Measurements from ENCODE around the gene PRRX1.

The PRRX1 gene

DNA sequence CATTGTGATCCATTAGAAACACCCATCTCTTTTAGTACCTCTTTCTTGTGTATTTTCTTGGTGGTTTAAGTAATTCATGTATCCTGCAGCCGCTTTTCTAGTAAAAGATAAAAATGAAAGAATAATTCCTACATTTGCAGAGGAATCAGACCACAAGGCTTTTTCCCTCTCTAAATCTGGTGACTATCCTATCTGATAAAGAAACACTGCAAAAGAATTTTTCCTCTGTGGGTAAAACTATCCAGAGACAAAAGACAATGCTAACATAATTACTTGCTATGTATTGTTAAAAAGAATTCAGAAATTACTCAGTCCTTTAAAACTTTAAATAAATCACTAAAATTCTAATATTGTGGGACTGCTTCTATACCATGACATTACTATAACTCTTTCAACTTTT is 51.0 kb downstream of the PRRX1 start:
- in situ Hi-C loops (cut with HindIII; ENCODE audit: low sequenced_read_pairs): no loop called here

- in situ Hi-C loops (cut with HindIII; ENCODE audit: low sequenced_read_pairs): no loop called here
Measured at GRCh38 chr1:170716835-170717429, 53.0 kb downstream of the PRRX1 start.

GRCh38 chr1:170720661-170721060 is 56.7 kb downstream of the PRRX1 start:
- in situ Hi-C loops (cut with HindIII; ENCODE audit: low sequenced_read_pairs): no loop called here

- in situ Hi-C loops (cut with HindIII; ENCODE audit: low sequenced_read_pairs): no loop called here
Measured at GRCh38 chr1:170721621-170722020, 57.7 kb downstream of the PRRX1 start.

GRCh38 chr1:170723518-170723917 is 59.6 kb downstream of the PRRX1 start:
- in situ Hi-C loops (cut with HindIII; ENCODE audit: low sequenced_read_pairs): no loop called here

- in situ Hi-C loops (cut with HindIII; ENCODE audit: low sequenced_read_pairs): no loop called here
Measured at GRCh38 chr1:170725326-170725725, 61.4 kb downstream of the PRRX1 start.

GRCh38 chr1:170727963-170728362 is 64.0 kb downstream of the PRRX1 start:
- in situ Hi-C loops (cut with HindIII; ENCODE audit: low sequenced_read_pairs): no loop called here

DNA sequence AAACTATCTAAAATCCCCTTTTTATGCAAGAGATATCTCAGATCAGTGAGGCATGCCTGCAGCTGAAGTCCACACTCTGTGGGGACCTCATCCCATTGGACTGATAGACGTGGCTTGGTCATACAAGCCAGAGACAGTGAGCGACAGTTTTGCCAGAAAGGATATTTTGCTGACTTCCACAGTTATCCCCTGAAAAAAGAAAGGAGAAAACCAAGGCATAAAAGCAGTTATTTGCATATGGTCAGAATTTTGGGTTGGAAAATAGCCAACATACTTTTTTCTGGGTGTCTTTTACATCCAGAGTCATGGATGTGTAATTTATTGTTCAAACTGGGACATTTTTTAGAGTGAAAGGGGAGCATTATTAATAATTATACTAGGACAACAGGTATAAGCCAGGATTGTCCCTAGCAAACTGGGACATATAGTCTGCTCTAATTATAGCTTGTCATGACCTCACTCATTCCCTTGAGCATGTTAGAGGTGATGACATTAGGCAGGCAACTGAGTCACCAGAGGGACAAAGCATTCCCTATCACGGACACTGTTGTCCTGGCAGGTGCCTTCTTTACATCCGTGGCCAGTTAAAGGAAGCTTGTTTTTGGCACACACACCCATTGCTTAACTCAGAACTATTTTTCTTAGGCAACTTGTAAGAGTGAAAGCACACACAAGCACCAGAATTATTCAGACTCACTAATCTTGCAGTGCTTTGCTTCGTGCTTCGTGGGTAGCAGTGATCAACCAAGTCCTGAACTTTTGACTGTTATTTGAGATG is 65.5 kb downstream of the PRRX1 start:
- in situ Hi-C loops (cut with HindIII; ENCODE audit: low sequenced_read_pairs): no loop called here

GRCh38 chr1:170730014-170730413 is 66.1 kb downstream of the PRRX1 start:
- in situ Hi-C loops (cut with HindIII; ENCODE audit: low sequenced_read_pairs): no loop called here

DNA sequence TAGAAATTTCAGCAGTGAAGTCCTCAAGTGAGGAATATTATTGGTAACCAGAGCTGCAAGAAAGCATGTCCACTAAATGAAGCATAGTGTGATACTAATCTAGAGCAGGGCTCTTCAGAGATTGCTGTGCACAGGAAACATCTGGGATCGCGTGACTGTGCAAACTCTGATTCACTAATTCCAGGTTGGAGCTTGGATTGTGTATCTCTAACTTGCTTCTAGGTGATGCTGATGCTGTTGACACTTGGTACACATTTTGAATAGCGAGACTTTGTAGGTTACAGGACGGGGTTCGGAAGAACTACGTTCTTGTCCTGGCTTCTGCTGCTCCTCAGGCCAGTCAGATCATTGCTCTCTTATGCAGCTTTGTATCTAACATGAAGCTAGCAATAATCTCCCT is 66.5 kb downstream of the PRRX1 start:
- in situ Hi-C loops (cut with HindIII; ENCODE audit: low sequenced_read_pairs): no loop called here

DNA sequence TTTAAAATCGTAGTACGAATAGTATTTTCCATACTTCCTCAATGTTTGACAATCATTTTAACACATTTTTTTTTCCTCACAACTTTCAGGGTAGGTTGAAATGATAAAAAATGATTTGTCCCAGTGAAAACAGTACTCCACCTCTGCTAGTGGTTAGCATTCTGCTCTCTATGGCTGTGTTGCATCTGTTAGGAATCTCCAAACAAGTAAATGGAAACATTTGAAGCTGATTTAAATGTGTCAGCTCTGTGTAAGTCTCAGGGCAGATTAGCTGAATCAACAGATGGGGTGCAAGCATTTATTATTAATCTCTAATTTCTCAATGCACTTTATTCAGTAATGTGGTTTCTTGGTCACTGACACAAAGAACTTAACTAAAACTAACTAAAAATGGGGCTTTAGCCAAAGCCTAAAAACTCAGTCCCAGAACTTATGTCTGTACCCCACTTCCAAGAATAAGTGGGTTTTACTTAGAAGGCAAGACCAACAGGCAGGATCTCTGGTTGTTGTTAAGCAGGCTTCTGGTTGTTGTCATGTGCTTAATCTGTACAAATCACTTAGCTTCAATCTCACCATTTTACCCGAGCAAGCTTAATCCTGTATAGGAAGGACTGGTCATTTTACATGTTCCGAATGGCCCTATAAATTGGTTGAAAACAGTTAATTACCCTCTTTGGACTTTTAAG is 67.8 kb downstream of the PRRX1 start:
- in situ Hi-C loops (cut with HindIII; ENCODE audit: low sequenced_read_pairs): no loop called here

GRCh38 chr1:170732252-170732588 is 68.3 kb downstream of the PRRX1 start:
- in situ Hi-C loops (cut with HindIII; ENCODE audit: low sequenced_read_pairs): no loop called here

DNA sequence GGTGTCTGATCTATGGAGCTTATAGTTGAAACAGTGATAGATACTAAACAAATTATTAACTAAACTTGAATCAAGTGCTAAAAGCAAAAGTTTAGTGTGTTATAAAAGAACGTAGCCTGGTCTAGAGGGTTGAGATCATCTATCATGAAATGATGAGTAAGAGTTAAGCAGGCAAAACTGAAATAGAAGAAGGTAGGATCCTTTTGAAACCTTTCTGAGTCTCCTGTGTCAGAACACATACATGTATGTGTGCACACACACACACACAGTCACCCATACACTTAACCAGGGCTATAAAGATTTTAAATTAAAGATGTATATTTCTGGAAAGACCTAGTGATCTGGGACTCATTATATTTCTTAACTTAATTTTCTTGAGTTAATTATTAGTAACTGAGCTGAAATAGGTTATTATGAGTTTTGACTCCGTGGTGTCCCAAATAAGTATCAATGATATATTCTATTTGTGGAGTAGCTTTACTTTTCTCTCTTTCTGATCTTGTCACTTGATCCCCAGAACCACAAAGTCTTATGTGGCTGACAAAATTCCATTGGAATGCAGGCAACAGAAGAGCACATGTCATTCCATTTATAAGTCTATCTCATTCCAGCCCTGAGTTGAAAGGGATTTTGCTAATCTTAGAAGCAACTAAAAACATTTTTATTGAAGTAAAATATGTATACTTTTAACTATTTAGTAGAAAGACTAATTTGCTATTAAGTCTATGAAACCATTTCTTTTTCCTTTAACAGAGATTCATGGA is 70.7 kb downstream of the PRRX1 start:
- in situ Hi-C loops (cut with HindIII; ENCODE audit: low sequenced_read_pairs): no loop called here

DNA sequence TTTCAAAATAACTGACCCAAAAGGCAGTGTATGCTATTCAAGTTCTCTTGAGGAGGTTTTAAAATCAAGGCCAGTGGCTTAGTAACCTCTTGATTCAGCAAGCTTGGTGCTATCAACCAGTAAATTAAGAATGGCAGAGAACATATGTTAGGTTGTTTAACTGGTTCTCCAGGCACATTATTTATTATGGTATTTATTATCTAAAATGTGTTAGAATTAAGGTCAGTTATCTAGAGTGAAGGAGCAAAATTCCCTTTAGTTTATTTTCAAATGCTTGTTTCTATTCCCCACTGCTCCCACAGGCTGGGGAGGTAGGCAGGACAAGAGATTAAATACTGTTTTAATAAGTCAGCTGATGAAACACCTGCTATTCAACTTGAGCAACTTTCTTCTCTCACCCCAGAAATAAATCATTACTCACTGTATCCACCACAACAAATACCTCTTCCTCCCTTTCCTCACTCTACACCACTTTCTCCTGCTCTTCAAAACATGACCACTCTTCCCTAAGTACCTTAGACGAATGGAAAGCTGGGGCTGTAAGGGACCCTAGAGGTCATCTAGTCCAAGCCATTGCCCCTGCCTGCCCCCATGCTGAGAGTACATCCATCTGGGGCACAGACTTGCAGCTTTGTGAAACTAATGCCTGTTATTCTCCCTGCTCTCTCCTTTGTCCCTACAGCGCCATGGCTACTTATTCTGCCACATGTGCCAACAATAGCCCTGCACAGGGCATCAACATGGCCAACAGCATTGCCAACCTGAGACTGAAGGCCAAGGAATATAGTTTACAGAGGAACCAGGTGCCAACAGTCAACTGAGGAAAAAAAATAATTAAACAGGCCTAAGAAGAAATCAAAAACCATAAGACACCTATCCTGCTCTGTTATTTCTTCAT is 71.7 kb downstream of the PRRX1 start:
- in situ Hi-C loops (cut with HindIII; ENCODE audit: low sequenced_read_pairs): no loop called here

DNA sequence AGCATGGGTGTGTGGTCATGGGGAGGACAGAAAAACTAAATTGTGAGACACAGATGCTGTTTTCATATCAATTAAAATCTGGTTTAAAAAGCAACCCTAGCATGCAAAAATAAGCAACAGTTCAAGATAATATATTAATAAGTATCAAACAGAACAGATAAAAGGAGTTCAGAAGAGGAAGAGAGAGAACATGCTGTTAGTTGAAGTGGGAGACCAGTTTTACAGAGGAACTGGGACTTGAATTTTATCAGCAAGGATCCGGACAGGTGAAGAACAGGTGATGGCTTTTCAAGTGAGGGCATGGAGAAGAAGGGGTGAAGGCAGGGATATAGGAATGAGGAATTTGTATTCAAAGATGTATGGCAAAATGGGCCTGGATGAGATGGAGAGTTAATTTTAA is 75.9 kb downstream of the PRRX1 start:
- in situ Hi-C loops (cut with HindIII; ENCODE audit: low sequenced_read_pairs): no loop called here

DNA sequence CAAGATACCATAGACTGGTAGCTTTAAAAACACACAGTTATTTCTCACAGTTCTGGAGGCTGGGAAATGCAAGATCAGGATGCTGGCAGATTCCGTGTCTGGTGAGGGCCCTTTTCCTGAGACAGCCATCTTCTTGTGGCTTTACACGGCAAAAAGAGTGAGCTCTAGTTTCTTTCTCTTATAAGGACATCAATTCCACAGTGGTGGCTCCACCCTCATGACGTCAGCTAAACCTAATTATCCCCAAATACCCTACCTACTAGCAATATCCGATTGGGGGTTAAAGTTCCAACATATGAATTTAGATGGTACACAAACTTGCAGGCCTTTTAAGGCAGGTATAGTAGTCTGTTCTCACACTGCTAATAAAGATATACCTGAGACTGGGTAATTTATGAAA is 77.7 kb downstream of the PRRX1 start:
- in situ Hi-C loops (cut with HindIII; ENCODE audit: low sequenced_read_pairs): no loop called here

DNA sequence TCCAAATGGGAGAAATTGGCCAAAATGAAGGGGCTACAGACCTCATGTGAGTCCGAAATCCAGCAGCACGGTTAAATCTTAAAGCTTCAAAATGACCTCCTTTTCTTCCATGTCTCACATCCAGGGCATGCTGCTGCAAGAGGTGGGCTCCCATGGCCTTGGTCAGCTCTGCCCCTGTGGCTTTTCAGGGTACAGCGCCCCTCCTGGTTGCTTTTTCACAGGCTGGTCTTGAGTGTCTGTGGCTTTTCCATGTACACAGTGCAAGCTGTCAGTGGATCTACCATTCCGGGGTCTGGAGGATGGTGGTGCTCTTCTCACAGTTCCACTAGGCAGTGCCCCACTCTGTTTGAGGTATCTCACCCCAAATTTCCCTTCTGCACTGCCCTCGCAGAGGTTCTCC is 78.7 kb downstream of the PRRX1 start:
- in situ Hi-C loops (cut with HindIII; ENCODE audit: low sequenced_read_pairs): no loop called here

- in situ Hi-C loops (cut with HindIII; ENCODE audit: low sequenced_read_pairs): no loop called here
Measured at GRCh38 chr1:170743083-170743482, 79.2 kb downstream of the PRRX1 start.

- in situ Hi-C loops (cut with HindIII; ENCODE audit: low sequenced_read_pairs): no loop called here
Measured at GRCh38 chr1:170749549-170749948, 85.6 kb downstream of the PRRX1 start.

GRCh38 chr1:170749959-170750358 is 86.0 kb downstream of the PRRX1 start:
- in situ Hi-C loops (cut with HindIII; ENCODE audit: low sequenced_read_pairs): no loop called here

- in situ Hi-C loops (cut with HindIII; ENCODE audit: low sequenced_read_pairs): no loop called here
Measured at GRCh38 chr1:170755795-170756194, 91.9 kb downstream of the PRRX1 start.

All from DLD1 (cell line).